Vagina (tissue), 2 donors: ENCODE results near the gene HES4. TPM values are rescaled to one million over a fixed set of nuclear protein-coding genes. Genes with fewer than 3 reads are reported as not detected.

Source experiments
- DNase-seq, 2 donors: peaks; one replicate each; pipeline ENCODE4 v3.0.0-alpha.2; 2017; ENCODE audit errors: extremely low spot score in 2 of 2
- H3K27ac ChIP-seq: fragments of 200-600 bp; sonication (generic); one replicate; pipeline ENCODE4 v1.5.1; 2019
- H3K27me3 ChIP-seq: fragments of 200-600 bp; sonication (generic); one replicate; pipeline ENCODE4 v1.5.1; 2019
- H3K36me3 ChIP-seq, 2 donors: fragments of 200-600 bp; sonication (generic); one replicate each; pipeline ENCODE4 v1.5.1; 2017 to 2019
- H3K4me1 ChIP-seq: fragments of 200-600 bp; sonication (generic); one replicate; pipeline ENCODE4 v1.5.1; 2019
- H3K4me3 ChIP-seq, 2 donors: fragments of 200-600 bp; sonication (generic); 1 replicate in 1 of 2; 2 replicates in 1 of 2; pipeline ENCODE4 v1.5.1; 2016 to 2019
- H3K9me3 ChIP-seq: fragments of 200-600 bp; sonication (generic); one replicate; pipeline ENCODE4 v1.5.1; 2019
- CTCF ChIP-seq, 3 experiments: fragments of 450-650 bp in 2 of 3; fragments of 200-600 bp in 1 of 3; sonication (generic) in 1 of 3; IDR thresholded peaks; one replicate each; pipeline ENCODE4 v1.5.1; 2017 to 2019; ENCODE audit warnings: antibody characterized with exemption in 3 of 3, mild to moderate bottlenecking in 2 of 3, moderate library complexity in 2 of 3
- POLR2A ChIP-seq, 2 donors: fragments of 450-650 bp; IDR thresholded peaks; one replicate each; pipeline ENCODE4 v1.6.1; 2017; ENCODE audit warnings: antibody characterized with exemption in 2 of 2, mild to moderate bottlenecking in 2 of 2, moderate library complexity in 2 of 2
- POLR2AphosphoS5 ChIP-seq, 2 donors: sonication (generic); formaldehyde crosslinking; IDR thresholded peaks; one replicate each; pipeline ENCODE4 v1.9.0; 2017; ENCODE audit warnings: antibody characterized with exemption in 2 of 2, mild to moderate bottlenecking in 2 of 2, low read depth in 1 of 2; ENCODE audit not compliant: insufficient read depth in 1 of 2
- intact Hi-C: fragments of 100-400 bp; cut with DNase I; formaldehyde crosslinking; loops from one replicate; pipeline ENCODE4 v1.15.1; 2023
- total RNA-seq: library from RNA; depleted of rRNA; stranded (reverse); fragments of >200 nt; gene quantifications from one replicate; pipeline ENCODE4 v1.2.3, GENCODE V29; 2016

Gene HES4
- total RNA-seq, 1 donor from 2014 or later: 34.6 TPM

GRCh38 chr1:1024149-1024770, 24.4 kb upstream of the HES4 start:
- Histone ChIP-seq H3K9me3 (no peaks in the 10 kb centered on the region), H3K27me3 (no peaks in the 10 kb centered on the region), H3K36me3 (no peaks in the 10 kb centered on the region), H3K4me1 (peaks cover 42% of the 10 kb centered on the region), H3K27ac (no peak overlapping the region), H3K4me3 (no peak overlapping the region)
- intact Hi-C loops: no loop called here
- TF ChIP-seq POLR2A (IDR thresholded peaks at IDR 0.05): no peak
- no peak for TF ChIP-seq POLR2AphosphoS5 (IDR thresholded peaks at IDR 0.05; ENCODE audit: insufficient read depth in 1 of 2, low read depth in 1 of 2)
- no peak for TF ChIP-seq CTCF (IDR thresholded peaks at IDR 0.05)
- DNase-seq: no peak

GRCh38 chr1:1023700-1024099, 23.8 kb upstream of the HES4 start:
- H3K4me3 ChIP-seq: no peak overlapping the region
- no peaks in the 10 kb centered on the region for H3K9me3 ChIP-seq
- no peaks in the 10 kb centered on the region for H3K27me3 ChIP-seq
- peaks cover 47% of the 10 kb centered on the region for H3K4me1 ChIP-seq
- DNase-seq: no peak
- TF ChIP-seq POLR2A (IDR thresholded peaks at IDR 0.05) (no peak), CTCF (IDR thresholded peaks at IDR 0.05) (no peak), POLR2AphosphoS5 (IDR thresholded peaks at IDR 0.05; ENCODE audit: insufficient read depth in 1 of 2, low read depth in 1 of 2) (no peak)
- intact Hi-C loops: no loop called here
- H3K27ac ChIP-seq: no peak overlapping the region
- no peaks in the 10 kb centered on the region for H3K36me3 ChIP-seq

GRCh38 chr1:1022302-1023009, 22.6 kb upstream of the HES4 start:
- Histone ChIP-seq H3K27ac (no peak overlapping the region), H3K36me3 (no peaks in the 10 kb centered on the region), H3K4me3 (no peak overlapping the region), H3K9me3 (no peaks in the 10 kb centered on the region), H3K4me1 (peaks cover 48% of the 10 kb centered on the region), H3K27me3 (no peaks in the 10 kb centered on the region)
- TF ChIP-seq POLR2AphosphoS5 (IDR thresholded peaks at IDR 0.05; ENCODE audit: insufficient read depth in 1 of 2, low read depth in 1 of 2): no peak
- no peak for TF ChIP-seq CTCF (IDR thresholded peaks at IDR 0.05)
- TF ChIP-seq POLR2A (IDR thresholded peaks at IDR 0.05): no peak
- no peak for DNase-seq
- intact Hi-C loops: no loop called here

- H3K4me3 ChIP-seq: no peak overlapping the region
- intact Hi-C loops: no loop called here
- no peaks in the 10 kb centered on the region for H3K36me3 ChIP-seq
- no peaks in the 10 kb centered on the region for H3K9me3 ChIP-seq
- TF ChIP-seq POLR2AphosphoS5 (IDR thresholded peaks at IDR 0.05; ENCODE audit: insufficient read depth in 1 of 2, low read depth in 1 of 2): no peak
- no peak for TF ChIP-seq CTCF (IDR thresholded peaks at IDR 0.05)
- TF ChIP-seq POLR2A (IDR thresholded peaks at IDR 0.05): no peak
- H3K27me3 ChIP-seq: no peaks in the 10 kb centered on the region
- H3K4me1 ChIP-seq: peaks cover 46% of the 10 kb centered on the region
- no peak for DNase-seq
- no peak overlapping the region for H3K27ac ChIP-seq
These were observed 22.0 kb upstream of the HES4 start for GRCh38 chr1:1021920-1022259.
